ENCODE results near the gene KCNMA1. TPM values are rescaled to one million over a fixed set of nuclear protein-coding genes. Genes with fewer than 3 reads are reported as not detected.

The KCNMA1 gene
- total RNA-seq, 1 donor from 2014 or later = not detected

DNA sequence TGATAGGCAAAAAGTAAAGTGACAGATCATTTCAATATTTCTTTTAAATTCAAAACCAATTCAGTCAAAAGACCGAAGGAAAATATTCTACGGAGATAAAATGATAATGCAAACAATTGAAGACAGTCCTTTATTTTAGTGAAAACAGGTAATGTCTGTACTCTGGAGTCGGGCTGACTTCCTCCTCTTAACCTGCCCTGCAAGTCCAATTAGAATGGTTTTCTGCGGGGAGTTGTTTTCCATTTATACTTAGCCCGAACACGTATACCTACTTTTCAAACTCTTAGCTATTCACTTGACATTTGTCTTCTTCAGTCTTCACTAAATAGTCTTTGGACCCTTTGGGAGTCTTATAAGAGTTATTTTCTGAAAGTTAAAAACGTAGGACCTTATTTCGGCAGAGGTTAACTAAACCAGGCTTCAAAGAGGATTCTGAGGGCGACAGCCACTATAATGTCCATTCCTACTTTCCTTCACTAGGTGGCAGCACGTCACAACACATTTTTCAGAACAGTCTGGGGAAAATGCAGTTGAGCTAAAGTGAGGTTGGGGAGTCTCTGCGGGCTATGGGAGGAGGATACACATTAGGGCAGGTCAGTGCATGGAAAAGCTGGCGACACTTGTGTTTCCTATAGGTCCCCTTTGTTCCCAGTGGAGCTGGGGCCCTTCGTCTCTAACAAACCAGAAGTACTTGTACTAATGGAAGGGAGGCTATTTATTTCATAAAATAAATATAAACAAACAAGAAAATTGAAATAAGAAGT lies 472.0 kb downstream of the KCNMA1 start:
- DNase-seq (ENCODE audit: low read depth in 2 of 2) = peak; percentile 74 to 82

DNA sequence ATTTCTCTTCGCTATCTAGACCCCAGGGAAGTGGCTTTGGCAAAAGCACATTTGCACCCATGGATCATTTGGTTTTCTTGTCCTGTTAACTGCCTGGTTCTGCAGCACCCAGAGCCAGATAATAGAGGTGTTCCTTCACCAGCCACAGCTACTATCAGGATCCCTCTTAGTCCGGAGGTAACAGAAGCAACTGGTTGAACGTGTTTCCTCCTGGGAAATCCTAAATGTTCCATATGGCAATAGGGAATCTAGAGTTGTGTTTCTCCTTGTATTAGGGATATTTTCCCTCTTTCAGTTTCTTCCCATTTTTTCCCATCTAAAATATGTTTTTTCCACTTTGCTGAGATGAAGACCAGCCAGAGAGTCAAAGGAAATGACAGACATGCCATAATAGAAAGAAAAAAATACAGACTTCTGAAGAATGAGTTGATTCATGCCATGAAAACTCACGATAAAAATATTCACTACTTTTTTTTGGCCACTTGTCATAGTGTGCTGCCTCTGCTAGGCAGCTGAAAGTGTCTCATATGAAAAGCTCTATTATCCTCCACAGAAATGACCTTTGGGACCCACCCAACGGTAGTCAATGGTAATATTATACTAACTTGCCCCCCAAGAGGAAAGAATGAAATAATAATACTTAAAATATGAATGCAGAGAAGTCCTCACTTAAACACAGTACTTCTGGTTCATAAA lies 472.8 kb downstream of the KCNMA1 start:
- DNase-seq (ENCODE audit: low read depth in 2 of 2) = peak; percentile 31 to 70

- peak; percentile 36 to 99 for DNase-seq (ENCODE audit: low read depth in 2 of 2)
Observed at GRCh38 chr10:77163670-77164348, 473.8 kb downstream of the KCNMA1 start.

DNA sequence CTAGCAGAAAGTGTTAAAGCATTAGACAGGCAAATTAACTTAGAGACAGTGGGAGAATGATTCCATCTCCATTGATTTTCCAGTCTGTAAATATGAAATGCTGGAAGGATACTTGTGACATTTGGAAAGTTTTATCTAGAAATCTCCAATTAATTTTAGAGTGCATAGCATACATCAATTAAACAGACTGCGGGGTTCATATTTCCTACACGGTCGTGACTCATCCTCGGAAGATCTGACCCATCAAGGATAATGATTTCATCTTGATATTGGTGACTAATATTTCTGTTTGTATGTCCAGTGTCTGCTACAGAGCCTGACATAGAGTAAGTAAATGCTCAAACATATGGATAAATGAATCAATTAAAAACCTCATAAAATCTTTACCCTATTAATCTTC lies 474.9 kb downstream of the KCNMA1 start:
- peak in 1 of 2 donors; percentile 89 for DNase-seq (ENCODE audit: low read depth in 2 of 2)

DNA sequence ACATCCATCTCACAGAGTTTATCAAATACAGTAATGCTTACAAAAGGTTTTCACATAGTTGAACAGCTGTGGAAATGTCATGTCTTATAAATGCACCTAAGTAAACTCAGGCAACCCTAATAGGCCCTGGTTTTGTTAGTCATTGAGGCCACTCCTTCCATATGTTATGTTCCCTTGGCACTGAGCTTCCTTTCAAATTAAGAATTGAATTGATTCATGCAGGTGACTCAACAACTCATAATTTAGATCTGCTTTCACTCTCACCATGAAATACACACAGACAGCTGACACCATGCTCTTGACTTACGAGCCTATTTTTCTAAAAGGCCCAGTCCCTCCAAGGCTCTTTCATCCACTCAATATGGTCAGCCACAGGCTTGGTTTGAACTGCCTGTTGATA lies 476.9 kb downstream of the KCNMA1 start:
- DNase-seq (ENCODE audit: low read depth in 2 of 2) = peak; percentile 24 to 97

DNA sequence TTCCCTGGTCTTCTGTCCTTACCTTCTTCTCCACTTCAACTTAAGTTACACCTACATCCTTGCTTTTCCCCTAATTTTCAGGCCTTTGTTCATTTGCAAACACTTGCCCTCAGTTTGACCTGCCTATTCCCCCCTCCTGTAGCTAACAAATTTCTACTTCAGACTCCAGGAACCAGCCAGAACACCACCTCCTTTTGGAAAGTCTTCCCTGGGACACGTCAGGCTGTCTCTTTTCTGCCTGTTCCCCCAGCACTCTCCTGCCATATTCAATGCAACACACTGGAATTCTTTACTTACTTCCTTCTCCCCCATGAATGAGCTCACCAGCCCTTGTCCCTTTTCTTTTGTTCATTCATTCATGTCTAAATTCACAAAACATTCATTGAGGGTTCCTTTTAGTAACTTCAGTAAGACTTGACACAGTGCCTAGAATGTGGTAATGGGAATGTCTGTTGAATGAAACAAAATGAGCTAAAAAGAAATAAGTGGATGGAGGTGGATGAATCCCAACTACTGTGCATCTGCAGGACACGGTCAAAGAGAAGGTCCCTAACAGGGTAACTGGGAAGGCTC lies 478.0 kb downstream of the KCNMA1 start:
- DNase-seq (ENCODE audit: low read depth in 2 of 2) = no peak

- no peak for DNase-seq (ENCODE audit: low read depth in 2 of 2)
Observed at GRCh38 chr10:77158666-77159065, 478.9 kb downstream of the KCNMA1 start.

DNA sequence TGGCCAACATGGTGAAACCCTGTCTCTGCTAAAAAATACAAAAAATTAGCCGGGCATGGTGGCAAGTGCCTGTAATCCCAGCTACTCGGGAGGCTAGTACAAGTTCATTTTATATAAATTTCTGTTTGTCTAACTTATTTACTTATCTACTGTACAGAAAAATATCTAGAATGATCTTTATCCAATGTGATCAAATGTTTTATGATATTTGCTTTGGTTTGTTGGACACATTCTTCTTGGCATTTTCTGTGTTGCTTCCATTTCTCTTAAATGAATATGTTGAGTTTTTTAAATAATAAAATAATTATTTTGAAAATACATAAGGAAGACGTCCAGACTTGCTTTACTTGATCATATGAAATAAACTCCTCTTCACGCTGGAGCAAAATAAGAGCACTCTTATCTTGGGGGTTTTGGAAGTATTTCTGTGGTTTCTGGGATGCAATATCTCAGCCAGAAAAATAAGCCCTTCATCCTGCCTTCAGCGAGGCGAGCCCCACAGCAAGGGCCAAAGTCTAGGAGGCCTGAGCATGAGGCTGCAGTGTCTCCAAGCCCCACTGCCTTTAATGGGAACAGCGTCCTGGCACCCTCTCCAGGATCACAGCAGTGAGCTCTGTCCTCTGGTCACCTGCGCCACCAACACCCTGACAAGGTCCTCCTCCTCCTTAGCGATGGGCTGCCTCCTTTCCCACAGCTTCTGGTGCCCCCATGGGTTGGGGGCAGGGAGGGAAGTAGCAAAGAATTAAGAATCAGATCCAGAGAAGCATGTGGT lies 480.2 kb downstream of the KCNMA1 start:
- DNase-seq (ENCODE audit: low read depth in 2 of 2) = no peak

- peak; percentile 17 to 91 for DNase-seq (ENCODE audit: low read depth in 2 of 2)
Observed at GRCh38 chr10:77156406-77156879, 481.2 kb downstream of the KCNMA1 start.

GRCh38 chr10:77152256-77152655 lies 485.4 kb downstream of the KCNMA1 start:
- DNase-seq (ENCODE audit: low read depth in 2 of 2) = peak; percentile 57 to 64

- DNase-seq (ENCODE audit: low read depth in 2 of 2) = no peak
Observed at GRCh38 chr10:77151408-77151807, 486.2 kb downstream of the KCNMA1 start.

DNA sequence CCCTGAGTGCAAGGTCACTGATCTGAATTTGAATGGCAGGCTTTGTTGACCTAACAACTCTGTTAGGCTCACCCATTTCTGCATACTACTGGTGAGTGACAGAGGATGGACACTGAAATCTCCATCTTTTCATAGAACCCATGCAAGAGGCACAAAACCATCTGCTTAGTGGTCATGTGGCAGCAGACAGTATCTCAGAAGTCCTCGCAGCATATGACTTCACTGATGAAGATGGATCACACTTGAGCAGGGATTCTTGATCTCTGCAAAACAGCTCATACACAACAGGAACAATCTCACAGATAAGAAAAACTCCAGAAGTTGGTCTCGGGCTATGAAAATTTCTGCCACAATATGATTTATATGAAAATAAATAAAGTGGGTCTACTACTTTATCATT lies 487.9 kb downstream of the KCNMA1 start:
- no peak for DNase-seq (ENCODE audit: low read depth in 2 of 2)

GRCh38 chr10:77149001-77149400 lies 488.6 kb downstream of the KCNMA1 start:
- DNase-seq (ENCODE audit: low read depth in 2 of 2) = no peak

- DNase-seq (ENCODE audit: low read depth in 2 of 2) = no peak
Observed at GRCh38 chr10:77147871-77148270, 489.7 kb downstream of the KCNMA1 start.

- DNase-seq (ENCODE audit: low read depth in 2 of 2) = no peak
Observed at GRCh38 chr10:77146712-77147336, 490.8 kb downstream of the KCNMA1 start.

DNA sequence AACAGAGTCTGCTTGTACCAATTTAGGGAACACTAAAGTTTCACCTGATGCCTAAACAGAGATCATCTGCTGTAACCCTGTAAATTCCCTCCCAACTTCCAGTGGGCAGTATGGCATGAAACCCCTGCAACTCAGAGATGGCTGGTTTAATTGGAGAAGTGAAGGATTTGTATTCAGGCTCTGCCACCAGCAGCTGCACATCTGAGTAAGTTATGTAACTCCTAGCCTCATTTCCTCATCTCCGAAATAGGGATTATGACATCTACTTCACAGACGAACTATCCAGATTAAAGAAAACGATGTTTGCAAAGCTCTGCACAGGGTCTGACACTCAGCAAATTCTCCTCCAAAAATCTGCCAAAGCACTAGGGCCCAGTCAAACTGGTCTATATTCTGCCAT lies 493.0 kb downstream of the KCNMA1 start:
- DNase-seq (ENCODE audit: low read depth in 2 of 2) = no peak

DNA sequence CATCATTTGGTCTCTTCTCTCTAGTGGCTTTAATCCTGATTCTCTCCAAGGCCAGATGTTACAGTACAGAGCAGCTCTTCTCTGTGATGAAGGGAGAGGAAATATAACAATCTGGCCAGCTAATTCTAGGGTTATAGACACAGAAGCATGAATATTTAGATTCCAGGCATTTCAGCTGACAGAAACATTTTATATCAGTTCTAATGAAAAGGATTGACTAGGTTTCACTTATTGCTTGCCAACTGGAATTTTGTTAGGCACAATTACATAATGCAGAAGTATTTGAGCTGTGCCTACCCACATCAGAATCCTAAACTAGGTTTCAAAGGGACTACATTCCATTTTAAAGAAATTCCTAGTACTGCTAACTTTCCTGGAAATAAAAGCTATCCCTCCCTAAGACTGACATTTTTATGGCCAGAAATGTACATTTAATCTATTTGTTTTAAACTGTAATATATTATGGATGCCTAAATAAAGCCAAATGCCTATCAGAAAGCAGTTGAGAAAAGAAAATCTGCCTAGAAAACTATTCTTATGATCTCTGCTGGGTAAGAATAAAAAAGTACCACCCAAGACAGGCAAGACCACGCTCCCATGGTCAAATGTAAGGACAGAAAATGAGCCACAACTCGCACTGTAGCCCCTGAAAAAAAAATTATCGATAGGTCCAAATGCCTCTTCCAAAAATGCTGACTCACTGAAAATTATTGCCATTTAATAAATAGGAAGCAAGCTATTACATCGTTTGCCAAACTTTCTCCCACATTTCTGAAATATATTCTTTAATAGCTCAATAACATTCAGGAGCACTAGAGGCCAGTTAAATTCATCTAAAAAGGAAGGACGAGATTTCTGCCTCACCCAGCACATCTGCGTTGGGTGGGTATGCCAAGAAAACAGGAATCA lies 498.1 kb downstream of the KCNMA1 start:
- DNase-seq (ENCODE audit: low read depth in 2 of 2) = no peak

DNA sequence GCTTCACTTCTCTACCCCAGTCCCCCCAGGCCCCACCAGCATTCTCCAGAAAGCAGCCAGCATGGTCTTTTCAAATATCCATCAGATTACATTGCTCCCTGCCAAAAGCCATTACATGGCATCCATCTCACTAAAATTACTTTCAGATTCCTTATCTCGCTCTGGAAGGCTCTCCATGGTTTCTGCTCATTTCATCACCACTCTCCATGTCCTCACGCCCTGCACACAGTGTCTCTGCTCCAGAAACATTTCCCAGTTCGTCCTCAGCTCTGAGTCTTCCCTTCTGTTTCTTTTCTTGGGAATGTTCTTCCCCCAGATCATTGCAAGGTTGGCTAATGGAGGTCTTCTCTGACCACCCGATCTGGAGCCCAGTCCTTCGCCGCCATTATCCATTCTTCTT lies 499.1 kb downstream of the KCNMA1 start:
- DNase-seq (ENCODE audit: low read depth in 2 of 2) = no peak

GRCh38 chr10:77135555-77135954 lies 502.1 kb downstream of the KCNMA1 start:
- no peak for DNase-seq (ENCODE audit: low read depth in 2 of 2)

- DNase-seq (ENCODE audit: low read depth in 2 of 2) = no peak
Observed at GRCh38 chr10:77131214-77131613, 506.4 kb downstream of the KCNMA1 start.

Data from lung microvascular endothelial cell (primary cell).